ENCODE results near the gene IL32.

DNA sequence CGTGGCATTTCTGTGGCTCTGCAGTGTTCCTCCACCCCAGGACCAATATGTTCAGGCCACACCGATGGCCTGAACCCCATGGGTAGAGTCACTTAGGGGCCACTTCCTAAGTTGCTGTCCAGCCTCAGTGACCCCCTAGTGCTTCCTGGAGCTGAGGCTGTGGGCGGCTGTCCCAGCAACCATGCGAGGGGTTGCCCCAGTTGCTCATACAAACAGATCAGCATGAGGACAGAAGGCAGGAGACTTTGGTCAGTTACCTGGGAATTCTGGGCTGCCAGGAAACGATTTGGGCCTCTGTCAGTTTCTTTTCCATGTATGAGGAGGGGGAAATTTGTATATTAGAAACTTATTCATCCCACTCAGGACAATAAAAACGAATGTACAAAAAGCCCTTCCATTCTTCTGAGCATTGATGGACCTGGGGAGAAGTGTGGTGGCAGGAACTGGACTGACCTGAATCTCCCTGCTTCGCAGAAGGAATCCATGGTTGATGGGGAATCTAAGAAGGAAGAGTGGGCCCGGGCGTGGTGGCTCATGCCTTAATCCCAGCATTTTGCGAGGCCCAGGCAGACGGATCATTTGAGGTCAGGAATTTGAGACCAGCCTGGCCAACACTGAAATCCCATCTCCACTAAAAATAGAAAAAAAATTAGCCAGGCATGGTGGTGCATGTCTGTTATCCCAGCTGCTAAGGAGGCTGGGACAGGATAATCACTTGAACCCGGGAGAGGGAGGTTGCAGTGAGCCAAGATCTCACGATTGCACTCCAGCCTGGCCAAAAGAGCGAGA is 4.9 kb upstream of the IL32 start:
- TF ChIP-seq, protein P1, sequence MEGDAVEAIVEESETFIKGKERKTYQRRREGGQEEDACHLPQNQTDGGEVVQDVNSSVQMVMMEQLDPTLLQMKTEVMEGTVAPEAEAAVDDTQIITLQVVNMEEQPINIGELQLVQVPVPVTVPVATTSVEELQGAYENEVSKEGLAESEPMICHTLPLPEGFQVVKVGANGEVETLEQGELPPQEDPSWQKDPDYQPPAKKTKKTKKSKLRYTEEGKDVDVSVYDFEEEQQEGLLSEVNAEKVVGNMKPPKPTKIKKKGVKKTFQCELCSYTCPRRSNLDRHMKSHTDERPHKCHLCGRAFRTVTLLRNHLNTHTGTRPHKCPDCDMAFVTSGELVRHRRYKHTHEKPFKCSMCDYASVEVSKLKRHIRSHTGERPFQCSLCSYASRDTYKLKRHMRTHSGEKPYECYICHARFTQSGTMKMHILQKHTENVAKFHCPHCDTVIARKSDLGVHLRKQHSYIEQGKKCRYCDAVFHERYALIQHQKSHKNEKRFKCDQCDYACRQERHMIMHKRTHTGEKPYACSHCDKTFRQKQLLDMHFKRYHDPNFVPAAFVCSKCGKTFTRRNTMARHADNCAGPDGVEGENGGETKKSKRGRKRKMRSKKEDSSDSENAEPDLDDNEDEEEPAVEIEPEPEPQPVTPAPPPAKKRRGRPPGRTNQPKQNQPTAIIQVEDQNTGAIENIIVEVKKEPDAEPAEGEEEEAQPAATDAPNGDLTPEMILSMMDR (IDR thresholded peaks at IDR 0.05): no peak
- TF ChIP-seq POLR2AphosphoS5 (IDR thresholded peaks at IDR 0.05): no peak
- no peak for TF ChIP-seq EP300 (IDR thresholded peaks at IDR 0.05; ENCODE audit: low read depth)
- TF ChIP-seq POLR2A (IDR thresholded peaks at IDR 0.05): no peak
